HG02870 (cell line): ENCODE results near the gene TSNAX.
"Not testable (repeated sequence)": the region's sequence is repeated elsewhere in the genome, so short reads cannot be mapped to it uniquely, and the experiment has no call there.

Experiments
- ATAC-seq: cut with Tn5 transposase; IDR thresholded peaks from one replicate; pipeline ENCODE4 v1.9.1; 2021; ENCODE audit warnings: mild to moderate bottlenecking, moderate library complexity; ENCODE audit not compliant: unreplicated experiment

TSNAX gene

GRCh38 chr1:231558708-231559185 lies 30.3 kb downstream of the TSNAX start:
- no peak for ATAC-seq

DNA sequence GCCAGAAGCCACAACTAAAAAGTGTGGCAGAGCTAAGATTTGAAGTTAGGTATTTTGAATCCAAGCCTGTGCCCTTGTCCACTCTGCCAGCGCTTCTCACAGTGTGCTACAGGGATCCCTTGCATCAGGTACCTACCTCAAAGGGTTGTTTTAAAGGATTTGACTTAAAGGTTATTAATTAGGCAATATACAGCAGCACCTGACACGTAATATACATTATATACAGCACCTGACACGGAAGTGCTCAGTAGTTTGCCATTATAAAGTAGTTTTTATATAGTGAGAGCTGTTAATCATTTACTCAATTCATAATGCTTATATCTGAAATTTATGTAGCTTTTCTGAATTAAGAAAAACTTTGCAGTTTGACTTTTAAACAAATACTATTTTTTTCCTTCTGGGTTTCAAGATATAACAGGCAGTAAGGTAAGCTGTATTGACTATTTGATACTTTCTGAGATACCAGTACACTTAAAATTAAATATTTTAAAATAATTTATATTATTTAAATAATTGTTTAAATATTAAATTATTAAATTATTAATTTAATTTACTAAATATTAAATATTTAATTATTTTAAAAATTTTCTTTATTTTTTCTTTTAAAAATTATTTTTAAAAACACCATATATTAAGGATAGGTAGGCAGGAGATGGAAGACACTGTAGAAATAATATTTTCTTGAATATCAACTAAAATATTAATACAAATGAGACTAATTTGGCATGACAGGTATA lies 33.3 kb downstream of the TSNAX start:
- no peak for ATAC-seq

DNA sequence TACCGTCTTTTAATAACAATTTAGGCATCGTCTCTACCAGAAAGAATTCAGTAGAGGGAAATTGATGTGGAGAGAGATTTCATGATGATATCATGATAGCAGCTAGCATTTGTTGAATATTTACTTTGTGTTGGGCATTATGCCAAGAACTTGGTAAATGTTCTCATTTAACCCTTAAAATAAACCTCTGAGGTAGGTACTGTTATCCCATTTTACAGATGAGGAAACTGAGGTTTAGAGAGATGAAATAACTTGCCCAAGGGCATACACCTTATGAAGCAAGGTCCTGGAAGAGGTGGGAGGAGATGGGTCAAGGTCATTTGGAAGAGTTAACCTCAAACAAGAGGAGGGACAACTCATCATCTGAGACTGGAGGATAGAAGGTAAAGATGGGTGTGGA lies 34.8 kb downstream of the TSNAX start:
- no peak for ATAC-seq

DNA sequence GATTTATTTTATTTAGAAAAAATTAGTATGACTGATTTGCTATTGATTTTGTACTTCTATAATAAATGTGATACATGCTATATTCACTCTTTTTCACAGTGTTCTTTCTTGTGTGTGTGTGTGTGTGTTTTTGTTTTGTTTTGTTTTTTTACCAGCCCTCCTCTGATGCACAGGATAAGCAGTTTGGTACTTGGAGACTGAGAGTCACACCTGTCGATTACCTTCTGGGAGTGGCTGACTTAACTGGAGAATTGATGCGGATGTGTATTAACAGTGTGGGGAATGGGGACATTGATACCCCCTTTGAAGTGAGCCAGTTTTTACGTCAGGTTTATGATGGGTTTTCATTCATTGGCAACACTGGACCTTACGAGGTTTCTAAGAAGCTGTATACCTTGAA lies 35.9 kb downstream of the TSNAX start:
- no peak for ATAC-seq

- no peak for ATAC-seq
These were observed 38.0 kb downstream of the TSNAX start for GRCh38 chr1:231566496-231566895.

DNA sequence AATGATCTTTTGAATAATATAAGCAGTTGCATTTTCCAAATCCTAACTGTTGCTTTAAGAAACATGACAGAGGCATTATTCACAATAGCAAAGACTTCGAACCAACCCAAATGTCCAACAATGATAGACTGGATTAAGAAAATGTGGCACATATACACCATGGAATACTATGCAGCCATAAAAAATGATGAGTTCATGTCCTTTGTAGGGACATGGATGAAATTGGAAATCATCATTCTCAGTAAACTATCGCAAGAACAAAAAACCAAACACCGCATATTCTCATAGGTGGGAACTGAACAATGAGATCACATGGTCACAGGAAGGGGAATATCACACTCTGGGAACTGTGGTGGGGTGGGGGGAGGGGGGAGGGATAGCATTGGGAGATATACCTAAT lies 41.8 kb downstream of the TSNAX start:
- ATAC-seq = not testable (repeated sequence)

GRCh38 chr1:231571904-231572303 lies 43.4 kb downstream of the TSNAX start:
- ATAC-seq = no peak

GRCh38 chr1:231575472-231575871 lies 47.0 kb downstream of the TSNAX start:
- no peak for ATAC-seq

GRCh38 chr1:231576804-231577718 lies 48.6 kb downstream of the TSNAX start:
- ATAC-seq = no peak

DNA sequence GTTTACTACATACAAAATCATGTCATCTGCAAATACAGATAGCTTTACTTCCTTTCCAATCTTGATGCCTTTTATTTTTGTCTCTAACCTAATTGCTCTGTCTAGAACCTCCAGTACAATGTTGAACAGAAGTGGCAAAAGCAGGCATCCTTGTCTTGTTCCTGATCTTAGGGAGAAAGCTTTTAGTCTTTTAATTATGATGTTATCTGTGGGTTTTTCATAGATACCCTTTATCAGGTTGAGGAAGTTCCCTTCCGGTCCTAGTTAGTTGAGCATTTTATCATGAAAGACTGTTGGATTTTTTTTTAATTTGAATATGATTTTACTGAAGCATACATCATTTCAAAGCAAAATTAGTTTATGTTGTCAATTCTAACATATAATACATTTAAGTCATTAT lies 52.4 kb downstream of the TSNAX start:
- no peak for ATAC-seq

GRCh38 chr1:231581859-231582258 lies 53.4 kb downstream of the TSNAX start:
- ATAC-seq = no peak

- ATAC-seq = no peak
These were observed 54.9 kb downstream of the TSNAX start for GRCh38 chr1:231583376-231583775.

- no peak for ATAC-seq
These were observed 55.6 kb downstream of the TSNAX start for GRCh38 chr1:231584117-231584516.

DNA sequence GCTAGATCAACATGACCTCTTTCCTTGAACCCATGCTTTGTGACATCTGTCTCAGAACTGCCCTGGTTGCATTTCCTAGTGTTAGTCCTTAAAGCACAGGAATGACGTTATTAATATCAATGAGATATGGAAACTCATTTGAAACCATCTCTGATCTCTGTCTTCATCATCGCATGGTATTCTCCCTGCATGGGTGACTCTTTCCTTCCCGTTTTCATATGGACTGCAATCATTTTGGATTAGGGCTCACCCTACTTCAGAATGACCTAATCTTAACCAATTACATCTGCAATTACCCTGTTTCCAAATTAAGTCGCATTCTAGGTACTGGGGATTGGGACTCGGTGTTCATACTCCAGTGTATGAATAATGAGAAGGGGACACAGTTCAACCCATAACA lies 56.5 kb downstream of the TSNAX start:
- no peak for ATAC-seq

DNA sequence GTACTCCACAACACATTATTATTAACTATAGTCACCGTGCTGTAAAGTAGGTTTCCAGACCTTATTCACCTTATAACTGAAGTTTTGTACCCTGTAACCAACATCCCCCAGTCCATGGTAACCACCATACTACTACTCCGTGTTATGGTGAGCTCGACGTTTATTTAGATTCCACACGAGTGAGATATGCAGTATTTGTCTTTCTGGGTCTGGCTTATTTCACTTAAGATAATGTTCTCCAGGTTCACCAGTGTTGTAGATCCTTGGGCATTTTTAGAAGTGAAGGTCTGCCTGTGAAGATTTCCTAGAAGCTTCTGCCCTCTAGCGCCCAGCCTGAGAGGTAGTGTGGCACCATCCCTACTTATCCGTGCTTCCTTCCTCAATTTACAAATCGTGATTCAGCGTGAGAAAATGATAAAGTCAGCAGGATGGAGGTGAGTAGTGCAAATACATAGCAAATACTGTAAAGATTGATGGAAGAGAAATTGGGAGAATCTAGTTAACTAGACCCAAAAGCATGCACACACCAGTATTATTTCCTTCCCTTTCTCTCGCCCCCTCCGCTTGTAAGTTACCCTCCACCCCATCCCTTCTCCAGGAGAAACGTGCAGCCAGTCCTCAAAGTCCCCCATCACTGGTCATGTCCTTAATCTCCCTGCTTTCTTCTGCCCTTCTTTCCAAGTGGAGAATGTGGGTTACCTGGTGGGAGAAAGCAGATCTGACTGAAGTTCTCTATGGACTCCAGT lies 62.2 kb downstream of the TSNAX start:
- no peak for ATAC-seq

GRCh38 chr1:231591466-231591865 lies 63.0 kb downstream of the TSNAX start:
- no peak for ATAC-seq

DNA sequence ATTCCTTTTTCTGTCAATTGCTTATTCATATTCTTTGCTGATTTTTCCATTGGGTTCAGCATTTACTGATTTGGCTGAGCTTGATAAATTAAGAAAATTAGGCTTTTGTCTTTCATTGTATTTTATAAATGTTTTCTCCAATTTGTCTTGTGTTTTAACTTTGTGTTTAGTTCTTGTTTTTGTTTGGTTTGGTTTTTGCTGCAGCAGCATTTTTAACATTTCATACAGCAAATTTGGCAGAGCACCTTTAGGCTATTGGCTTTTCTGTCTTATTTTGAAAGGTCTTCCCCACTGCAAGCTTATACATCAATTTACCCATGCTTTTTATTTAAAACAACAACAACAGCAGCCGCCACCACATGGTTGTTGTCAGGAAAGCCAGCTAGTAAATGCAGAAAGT lies 64.3 kb downstream of the TSNAX start:
- no peak for ATAC-seq

GRCh38 chr1:231593264-231593663 lies 64.8 kb downstream of the TSNAX start:
- ATAC-seq = not testable (repeated sequence)

DNA sequence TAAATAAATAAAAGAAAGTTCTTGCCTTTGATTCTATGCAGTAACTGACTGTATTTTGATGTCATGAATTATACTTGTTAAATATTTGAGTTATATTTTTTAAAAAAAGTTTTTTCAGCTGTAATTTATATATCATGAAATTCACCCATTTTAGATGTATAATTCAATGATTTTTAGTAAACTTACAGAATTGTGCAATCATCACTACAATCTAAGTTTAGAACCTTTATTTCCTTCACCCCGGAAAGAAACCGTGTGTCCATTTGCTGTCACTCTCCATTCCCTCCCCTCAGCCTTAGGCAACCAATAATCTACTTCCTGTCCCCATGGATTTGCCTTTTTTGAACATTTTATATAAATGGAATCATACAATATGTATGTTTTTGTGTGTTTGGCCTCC lies 65.7 kb downstream of the TSNAX start:
- no peak for ATAC-seq

GRCh38 chr1:231594749-231595148 lies 66.3 kb downstream of the TSNAX start:
- no peak for ATAC-seq

- ATAC-seq = no peak
These were observed 67.9 kb downstream of the TSNAX start for GRCh38 chr1:231596337-231596791.
